Stimulated activated CD8-positive, alpha-beta memory T cell treated with anti-CD3 and anti-CD28 coated beads, Interleukin-2, amount 100 ng/mL, for 1 hour (primary cell): Measurements from ENCODE around the gene CTU1.

ENCODE experiments used
- DNase-seq, 2 donors: peaks; one replicate each; pipeline ENCODE4 v3.0.0-alpha.2; 2020; ENCODE audit warnings: low read depth in 2 of 2

Gene CTU1

GRCh38 chr19:51131780-51132680 is 23.8 kb upstream of the CTU1 start:
- DNase-seq = no peak

- DNase-seq = no peak
These were observed 21.5 kb upstream of the CTU1 start for GRCh38 chr19:51129716-51130115.

GRCh38 chr19:51128227-51128626 is 20.0 kb upstream of the CTU1 start:
- DNase-seq = no peak

GRCh38 chr19:51127755-51128154 is 19.5 kb upstream of the CTU1 start:
- no peak for DNase-seq

- no peak for DNase-seq
These were observed 18.8 kb upstream of the CTU1 start for GRCh38 chr19:51127032-51127431.

DNA sequence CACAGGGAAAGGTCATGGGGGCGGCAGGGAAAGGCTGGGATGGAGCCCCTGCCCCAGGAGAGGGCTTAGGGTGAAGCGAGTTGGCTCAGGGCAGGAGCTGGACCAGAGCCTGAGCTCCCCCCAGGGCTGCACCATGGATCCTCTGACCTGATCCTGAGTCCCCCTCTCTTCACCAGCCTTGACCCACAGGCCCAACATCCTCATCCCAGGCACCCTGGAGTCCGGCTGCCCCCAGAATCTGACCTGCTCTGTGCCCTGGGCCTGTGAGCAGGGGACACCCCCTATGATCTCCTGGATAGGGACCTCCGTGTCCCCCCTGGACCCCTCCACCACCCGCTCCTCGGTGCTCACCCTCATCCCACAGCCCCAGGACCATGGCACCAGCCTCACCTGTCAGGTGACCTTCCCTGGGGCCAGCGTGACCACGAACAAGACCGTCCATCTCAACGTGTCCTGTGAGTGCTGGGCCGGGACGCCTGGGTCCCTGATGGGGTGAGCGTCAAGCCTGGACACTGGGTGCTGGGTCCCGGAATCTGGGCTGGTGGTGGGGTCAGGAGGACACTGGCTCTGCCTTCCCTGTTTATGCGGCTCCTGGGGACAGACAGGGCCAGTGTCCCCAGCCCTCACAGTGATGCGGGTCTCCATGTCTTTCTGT is 17.3 kb upstream of the CTU1 start:
- no peak for DNase-seq

- no peak for DNase-seq
These were observed 16.5 kb upstream of the CTU1 start, which contains the start of gene SIGLEC9 for GRCh38 chr19:51124729-51125128. Gene SIGLEC9 (plus strand): TSS chr19:51124906. CDS start chr19:51124975, 69 bp downstream.

DNA sequence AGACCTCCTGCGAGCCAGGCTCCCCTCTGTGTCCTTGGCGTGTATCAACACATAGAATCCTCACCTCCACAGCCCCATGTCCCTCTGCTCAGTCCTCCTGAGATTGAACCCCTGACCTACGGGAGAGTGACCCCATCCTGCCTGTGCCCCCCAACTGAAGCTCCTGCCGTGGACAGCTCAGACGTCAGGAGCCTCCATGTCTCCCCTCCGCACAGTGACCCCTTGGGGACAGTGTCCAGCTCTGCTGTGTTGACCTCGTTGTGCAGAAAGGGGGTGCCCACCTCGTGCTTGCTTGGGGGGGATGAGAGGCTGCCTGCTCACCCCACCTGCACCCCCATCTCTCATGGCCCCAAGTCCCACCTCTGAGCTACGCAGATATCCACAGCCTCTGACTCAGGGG is 16.0 kb upstream of the CTU1 start:
- no peak for DNase-seq

DNA sequence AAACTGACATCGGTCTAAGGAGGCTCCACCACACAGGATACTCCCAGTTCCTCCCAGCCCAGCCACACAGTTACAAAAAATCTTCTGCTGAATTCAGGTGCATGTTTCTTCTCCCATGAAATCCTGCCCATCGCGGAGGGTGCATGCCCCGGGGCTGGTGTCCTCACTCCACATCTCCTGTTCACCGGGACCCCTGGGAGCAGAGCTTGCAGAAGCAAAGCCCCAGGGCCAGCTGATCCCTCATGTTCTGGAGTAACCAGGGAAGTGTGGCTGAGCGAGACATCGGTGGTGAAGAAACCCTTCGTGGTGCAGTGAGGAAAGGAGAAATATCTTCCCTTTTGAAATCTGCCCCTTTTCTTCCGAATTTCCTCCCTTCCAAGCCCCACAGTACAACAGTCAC is 15.6 kb upstream of the CTU1 start:
- no peak for DNase-seq

GRCh38 chr19:51123381-51123800 is 15.2 kb upstream of the CTU1 start:
- peak in 1 of 2 donors; percentile 30 for DNase-seq

DNA sequence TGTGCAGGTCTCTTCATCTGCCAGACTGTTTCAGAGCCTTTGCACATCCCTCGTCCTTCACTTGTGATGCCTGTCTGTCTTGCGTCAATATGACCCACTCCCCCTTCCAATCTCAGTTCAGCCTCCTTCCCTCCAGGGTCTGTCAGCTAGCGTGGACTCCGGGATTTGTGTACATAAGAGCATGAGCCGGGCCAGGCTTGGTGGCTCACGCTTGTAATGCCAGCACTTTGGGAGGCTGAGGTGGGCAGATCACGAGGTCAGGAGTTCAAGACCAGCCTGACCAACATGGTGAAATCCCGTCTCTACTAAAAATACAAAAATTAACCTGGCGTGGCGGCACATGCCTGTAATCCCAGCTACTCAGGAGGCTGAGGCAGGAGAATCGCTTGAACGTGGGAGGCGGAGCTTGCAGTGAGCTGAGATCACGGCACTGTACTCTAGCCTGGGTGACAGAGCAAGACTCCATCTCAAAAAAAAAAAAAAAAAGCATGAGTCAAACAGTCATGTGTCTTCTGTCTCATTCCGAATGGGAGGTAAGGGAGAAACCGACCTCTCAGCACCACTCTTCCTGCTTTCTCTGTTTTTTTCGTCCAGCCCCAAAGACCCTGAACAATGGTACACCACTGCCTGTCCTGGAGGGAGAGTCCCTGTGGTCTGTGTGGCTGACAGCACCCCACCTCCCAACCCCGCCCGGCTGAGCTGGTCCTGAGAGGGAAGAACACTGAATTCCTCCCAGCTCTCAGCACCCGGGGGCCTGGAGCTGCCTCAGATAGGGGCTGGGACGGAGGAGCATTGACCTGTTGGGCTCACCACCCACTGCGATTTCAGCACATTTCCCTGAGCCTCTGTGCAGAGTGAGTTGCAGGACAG is 14.1 kb upstream of the CTU1 start:
- no peak for DNase-seq

GRCh38 chr19:51121257-51121656 is 13.0 kb upstream of the CTU1 start:
- no peak for DNase-seq

DNA sequence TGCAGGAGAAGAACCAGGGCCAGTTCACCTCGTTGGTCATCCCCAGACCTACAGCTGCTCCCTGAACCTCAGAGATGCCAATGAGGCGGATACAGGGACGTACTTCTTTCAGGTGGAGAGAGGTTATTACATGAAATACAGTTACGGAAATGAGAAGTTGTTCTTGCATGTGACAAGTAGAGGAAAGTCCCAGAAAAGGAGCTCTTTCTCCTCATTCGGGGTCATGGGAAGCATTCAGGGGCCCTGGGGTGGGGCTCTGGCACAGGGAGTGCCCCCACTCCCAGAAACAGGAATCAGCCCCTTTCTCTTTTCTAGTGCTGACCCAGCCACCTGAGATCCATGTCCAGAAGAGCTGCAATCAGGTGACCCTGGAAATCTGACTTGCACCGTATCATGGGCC is 12.0 kb upstream of the CTU1 start:
- DNase-seq = no peak

GRCh38 chr19:51119611-51120010 is 11.4 kb upstream of the CTU1 start:
- DNase-seq = no peak

GRCh38 chr19:51119101-51119500 is 10.9 kb upstream of the CTU1 start:
- no peak for DNase-seq

- DNase-seq = no peak
These were observed 8.6 kb upstream of the CTU1 start for GRCh38 chr19:51116736-51117286.

GRCh38 chr19:51114087-51114729 is 6.0 kb upstream of the CTU1 start:
- DNase-seq = no peak

DNA sequence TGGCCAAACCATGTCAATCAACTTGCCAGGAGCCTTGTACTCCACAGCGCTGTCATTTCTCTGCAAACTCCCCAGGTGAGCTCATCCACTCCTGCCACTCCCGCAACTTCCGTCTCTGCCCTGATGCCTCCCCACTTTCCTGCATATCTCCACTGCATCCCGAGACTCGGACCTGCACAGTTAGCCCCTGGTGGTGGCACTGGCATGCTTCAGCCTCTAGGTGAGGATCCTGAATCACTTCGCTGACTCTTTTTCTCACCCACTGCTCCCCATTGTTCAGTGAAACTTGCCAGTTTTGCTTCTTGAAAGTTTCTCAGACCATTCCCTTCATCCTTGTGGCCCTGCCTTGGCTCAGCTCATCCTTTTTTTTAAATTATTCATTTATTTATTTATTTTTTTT is 3.4 kb upstream of the CTU1 start:
- no peak for DNase-seq

DNA sequence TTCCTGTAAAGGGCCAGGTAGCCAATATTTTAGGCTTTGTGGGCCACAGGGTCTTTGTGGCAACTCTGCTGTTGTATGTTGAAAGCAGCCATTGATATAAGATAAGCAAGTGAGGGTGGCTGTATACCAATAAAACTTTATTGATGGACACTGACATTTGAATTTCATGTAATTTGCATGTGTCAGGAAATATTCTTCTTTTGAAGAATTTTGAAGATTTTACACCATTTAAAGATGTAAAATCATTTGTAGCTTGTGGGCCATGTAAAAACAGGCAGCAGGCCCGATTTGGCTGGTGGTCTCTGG is 2.4 kb upstream of the CTU1 start:
- DNase-seq = no peak

- no peak for DNase-seq
These were observed 567 bp upstream of the CTU1 start for GRCh38 chr19:51108805-51109146.

- no peak for DNase-seq
These were observed 673 bp downstream of the CTU1 start for GRCh38 chr19:51107406-51108065.
